Astrocyte (in vitro differentiated cells and primary cell): ENCODE results near the gene MATN3.

Experiments
- CTCF ChIP-seq: IDR thresholded peaks from 2 replicates; pipeline ENCODE4 v1.5.1; 2011; ENCODE audit warnings: low read depth, mild to moderate bottlenecking, inconsistent platforms, low read length, moderate library complexity; ENCODE audit not compliant: insufficient read depth
- EZH2 ChIP-seq: IDR thresholded peaks from 2 replicates; pipeline ENCODE4 v1.6.1; 2012; ENCODE audit warnings: mild to moderate bottlenecking, low read length, inconsistent platforms; ENCODE audit not compliant: insufficient read depth

GRCh38 chr2:20054931-20055330 lies 42.5 kb upstream of the MATN3 start:
- TF ChIP-seq EZH2 (no peak), CTCF (no peak)
